Endothelial cell of umbilical vein (primary cell): ENCODE data around the gene NT5DC4. TPM values are rescaled to one million over a fixed set of nuclear protein-coding genes. Genes with fewer than 3 reads are reported as not detected.

Experiments
- BruUV-seq: library from RNA; stranded (reverse); fragments of 400-500 nt; replicated peaks from 2 replicates; lab custom pipeline; 2021; lab: Mats Ljungman, UMichigan
- CTCF ChIA-PET: fragments of 300-600, 350-600 bp; sonication (Branson Sonifier 250); formaldehyde crosslinking; loops from one replicate; lab custom pipeline; 2021; ENCODE audit warnings: antibody characterized with exemption, inconsistent platforms; lab: Charles Lee
- POLR2A ChIA-PET: fragments of 300-600, 350-600 bp; sonication (Branson Sonifier 250); formaldehyde crosslinking; loops from one replicate; lab custom pipeline; 2021; ENCODE audit warnings: antibody characterized with exemption, inconsistent platforms; lab: Charles Lee
- DNase-seq: peaks from one replicate; pipeline ENCODE4 v3.0.0-alpha.2; 2011; ENCODE audit warnings: low read depth, low spot score
- FAIRE-seq: peaks from 2 replicates; lab custom pipeline; 2011; peaks lifted over from hg19 to GRCh38; lab: Jason Lieb, UNC
- H2AFZ ChIP-seq: 2 replicates; pipeline ENCODE4 v1.6.0; 2012; ENCODE audit warnings: low read depth, low read length, control low read depth, inconsistent platforms
- H3K27ac ChIP-seq: 2 replicates; pipeline ENCODE4 v1.5.1; 2011; ENCODE audit warnings: low read depth, mild to moderate bottlenecking, control low read depth, low read length, moderate library complexity; ENCODE audit not compliant: insufficient read depth
- H3K27me3 ChIP-seq, 2 experiments: 2 replicates each; pipeline versions ENCODE4 v1.6.0 to v1.6.1; 2011; ENCODE audit warnings: low read length in 2 of 2, mixed read lengths in 1 of 2; ENCODE audit not compliant: control insufficient read depth in 2 of 2, insufficient read depth in 2 of 2
- H3K36me3 ChIP-seq, 2 experiments: 2 replicates in 1 of 2; 3 replicates in 1 of 2; pipeline ENCODE4 v1.5.1; 2011; ENCODE audit warnings: low read length in 2 of 2, mild to moderate bottlenecking in 1 of 2, moderate library complexity in 1 of 2; ENCODE audit not compliant: control insufficient read depth in 2 of 2, insufficient read depth in 2 of 2; ENCODE audit errors: extremely low read depth in 1 of 2
- H3K4me1 ChIP-seq: 3 replicates; pipeline ENCODE4 v1.5.1; 2011; ENCODE audit warnings: mild to moderate bottlenecking, low read length; ENCODE audit not compliant: control insufficient read depth, insufficient read depth; ENCODE audit errors: extremely low read depth
- H3K4me2 ChIP-seq: 2 replicates; pipeline ENCODE4 v1.6.1; 2011; ENCODE audit warnings: low read length, control low read depth, mixed read lengths; ENCODE audit not compliant: insufficient read depth
- H3K4me3 ChIP-seq, 3 experiments: fragments of 200-600 bp in 1 of 3; sonication (generic), shearing (Covaris generic) in 1 of 3; replicated peaks in 1 of 3; 2 replicates each; pipeline ENCODE4 v1.5.1; 2011 to 2016; ENCODE audit warnings: control low read depth in 3 of 3, low read length in 3 of 3, mild to moderate bottlenecking in 2 of 3, inconsistent platforms in 1 of 3, low read depth in 1 of 3, moderate library complexity in 1 of 3; ENCODE audit not compliant: insufficient read depth in 1 of 3
- H3K79me2 ChIP-seq: 2 replicates; pipeline ENCODE4 v1.6.0; 2012; ENCODE audit warnings: low read length, inconsistent platforms; ENCODE audit not compliant: control insufficient read depth, insufficient read depth
- H3K9ac ChIP-seq: replicated peaks from 2 replicates; pipeline ENCODE3; 2011; ENCODE audit warnings: low read length, control low read depth; ENCODE audit not compliant: insufficient read depth; ENCODE audit errors: extremely low read depth
- H3K9me1 ChIP-seq: replicated peaks from 3 replicates; pipeline ENCODE4 v1.6.0; 2011; ENCODE audit warnings: mild to moderate bottlenecking, low read length; ENCODE audit not compliant: control insufficient read depth, insufficient read depth; ENCODE audit errors: extremely low read depth
- H3K9me3 ChIP-seq: replicated peaks from 2 replicates; pipeline ENCODE4 v1.5.1; 2012; ENCODE audit warnings: low read length, inconsistent platforms; ENCODE audit not compliant: control insufficient read depth, insufficient read depth
- H4K20me1 ChIP-seq: replicated peaks from 2 replicates; pipeline ENCODE3; 2011; ENCODE audit warnings: mild to moderate bottlenecking, low read length; ENCODE audit not compliant: control insufficient read depth, insufficient read depth; ENCODE audit errors: extremely low read depth
- EZH2 ChIP-seq: IDR thresholded peaks from 2 replicates; pipeline ENCODE4 v1.6.1; 2012; ENCODE audit warnings: borderline replicate concordance, low read depth, mild to moderate bottlenecking, moderate library complexity, low read length, inconsistent platforms; ENCODE audit not compliant: severe bottlenecking
- FOS ChIP-seq: IDR thresholded peaks from 2 replicates; pipeline ENCODE4 v1.6.1; 2011; ENCODE audit warnings: mild to moderate bottlenecking, low read length, moderate library complexity, borderline replicate concordance; ENCODE audit not compliant: insufficient read depth
- GATA2 ChIP-seq: IDR thresholded peaks from 2 replicates; pipeline ENCODE4 v1.7.0; 2011; ENCODE audit warnings: low read depth, mild to moderate bottlenecking, moderate library complexity, mixed read lengths, low read length; ENCODE audit not compliant: insufficient read length, insufficient read depth
- JUN ChIP-seq: IDR thresholded peaks from 2 replicates; pipeline ENCODE4 v1.6.1; 2011; ENCODE audit warnings: borderline replicate concordance, low read depth; ENCODE audit not compliant: insufficient read length, insufficient read depth
- MYC ChIP-seq: IDR thresholded peaks from one replicate; pipeline ENCODE4 v1.6.1; 2011; ENCODE audit warnings: mild to moderate bottlenecking, low read depth, low read length
- POLR2A ChIP-seq: IDR thresholded peaks from 2 replicates; pipeline ENCODE4 v1.6.1; 2012; ENCODE audit warnings: low read depth, mild to moderate bottlenecking, control low read depth, low read length
- POLR2AphosphoS5 ChIP-seq: IDR thresholded peaks from 2 replicates; pipeline ENCODE4 v1.6.1; 2012; ENCODE audit warnings: low read depth, mild to moderate bottlenecking, control low read depth, low read length, moderate library complexity; ENCODE audit not compliant: insufficient read depth
- dilution Hi-C: fragments of 300-500 bp; cut with MboI; formaldehyde crosslinking; loops from one replicate; pipeline ENCODE4 v1.15.0; 2019; ENCODE audit warnings: low sequenced_read_pairs; ENCODE audit not compliant: extremely low pct_ligation_motif_present
- intact Hi-C: fragments of 100-400 bp; cut with micrococcal nuclease; formaldehyde crosslinking; loops from one replicate; pipeline ENCODE4 v1.10.0; 2022
- polyA plus RNA-seq, 4 experiments: library from polyadenylated mRNA; depleted of rRNA in 3 of 4; stranded (reverse) in 3 of 4; unstranded in 1 of 4; fragments of >200 nt; gene quantifications; 2 replicates each; pipeline versions ENCODE4 v1.2.1 to v1.2.3, GENCODE V29; 2011 to 2012; ENCODE audit warnings: missing spikeins in 1 of 4
- total RNA-seq: library from RNA; stranded (reverse); gene quantifications from 2 replicates; pipeline ENCODE4 v1.2.3, GENCODE V29; 2021
- TF ChIP-seq, protein P1 (sequence below): IDR thresholded peaks from 2 replicates; pipeline ENCODE4 v1.6.1; 2011; ENCODE audit not compliant: insufficient read depth, insufficient read length
- TF ChIP-seq, protein P2 (sequence below), 2 donors: IDR thresholded peaks; 1 replicate in 1 of 2; 2 replicates in 1 of 2; pipeline ENCODE4 v1.5.1; 2011; ENCODE audit warnings: low read length in 2 of 2, mild to moderate bottlenecking in 2 of 2, moderate library complexity in 2 of 2, control low read depth in 1 of 2, inconsistent platforms in 1 of 2, low read depth in 1 of 2; ENCODE audit not compliant: insufficient read depth in 1 of 2; ENCODE audit errors: extremely low read depth in 1 of 2

Gene NT5DC4
- total and polyA plus RNA-seq, 2 donors (not counting 3 experiments of a cell fraction or from before 2014, with no cell fraction given), result not detected

DNA sequence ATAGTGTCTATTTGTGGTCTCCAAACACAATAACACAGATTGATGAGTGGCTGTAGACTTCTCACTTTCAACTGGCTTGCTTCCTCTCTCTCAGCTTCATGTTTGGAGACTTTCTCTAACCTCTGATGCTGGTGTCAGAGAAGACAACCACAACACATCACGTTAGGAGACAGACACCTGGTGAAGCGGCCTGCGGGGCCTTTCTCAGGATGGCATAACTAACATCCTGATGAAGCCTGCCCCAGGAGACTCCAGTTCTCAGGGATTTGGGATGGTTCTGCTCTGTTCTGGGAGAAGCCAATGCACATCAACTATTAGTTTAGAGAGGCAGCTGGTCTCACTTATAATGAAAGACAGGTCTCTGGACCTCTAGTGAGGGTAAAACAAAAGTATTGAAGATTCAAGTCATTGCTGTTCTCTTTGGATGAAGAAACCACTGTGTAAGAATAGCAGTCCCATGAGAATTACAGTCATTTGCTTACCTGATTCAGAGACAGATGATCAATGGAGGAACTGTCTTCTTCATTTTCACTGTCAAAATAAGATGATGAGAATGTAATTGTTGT is 61.5 kb downstream of the NT5DC4 start:
- Histone ChIP-seq H3K36me3 (no peaks in the 10 kb centered on the region), H3K27me3 (no peaks in the 10 kb centered on the region), H4K20me1 (no peaks in the 10 kb centered on the region), H3K4me2 (no peak overlapping the region), H3K79me2 (no peaks in the 10 kb centered on the region), H3K4me1 (peaks cover 33% of the 10 kb centered on the region), H3K27ac (no peak overlapping the region), H3K9me1 (no peaks in the 10 kb centered on the region), H2AFZ (no peak overlapping the region), H3K4me3 (no peak overlapping the region), H3K9ac (no peak overlapping the region), H3K9me3 (no peaks in the 10 kb centered on the region)
- FAIRE-seq (no peak), DNase-seq (no peak)
- ChIA-PET POLR2A (no interaction called here), CTCF (interaction anchor here (0.9 to 3.6 kb wide), 6 partner anchors 8 to 160 kb away, joined by 3 to 12 read pairs (median 4); no protein-coding TSS in a partner anchor)
- intact Hi-C loops (no loop called here), dilution Hi-C loops (no loop called here)
- TF ChIP-seq FOS, result no peak
- TF ChIP-seq JUN, result no peak
- no peak for TF ChIP-seq GATA2
- TF ChIP-seq POLR2AphosphoS5, result no peak
- no peak for TF ChIP-seq MYC
- no peak for TF ChIP-seq EZH2
- TF ChIP-seq, protein P1, sequence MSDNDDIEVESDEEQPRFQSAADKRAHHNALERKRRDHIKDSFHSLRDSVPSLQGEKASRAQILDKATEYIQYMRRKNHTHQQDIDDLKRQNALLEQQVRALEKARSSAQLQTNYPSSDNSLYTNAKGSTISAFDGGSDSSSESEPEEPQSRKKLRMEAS, result no peak
- TF ChIP-seq, protein P2, sequence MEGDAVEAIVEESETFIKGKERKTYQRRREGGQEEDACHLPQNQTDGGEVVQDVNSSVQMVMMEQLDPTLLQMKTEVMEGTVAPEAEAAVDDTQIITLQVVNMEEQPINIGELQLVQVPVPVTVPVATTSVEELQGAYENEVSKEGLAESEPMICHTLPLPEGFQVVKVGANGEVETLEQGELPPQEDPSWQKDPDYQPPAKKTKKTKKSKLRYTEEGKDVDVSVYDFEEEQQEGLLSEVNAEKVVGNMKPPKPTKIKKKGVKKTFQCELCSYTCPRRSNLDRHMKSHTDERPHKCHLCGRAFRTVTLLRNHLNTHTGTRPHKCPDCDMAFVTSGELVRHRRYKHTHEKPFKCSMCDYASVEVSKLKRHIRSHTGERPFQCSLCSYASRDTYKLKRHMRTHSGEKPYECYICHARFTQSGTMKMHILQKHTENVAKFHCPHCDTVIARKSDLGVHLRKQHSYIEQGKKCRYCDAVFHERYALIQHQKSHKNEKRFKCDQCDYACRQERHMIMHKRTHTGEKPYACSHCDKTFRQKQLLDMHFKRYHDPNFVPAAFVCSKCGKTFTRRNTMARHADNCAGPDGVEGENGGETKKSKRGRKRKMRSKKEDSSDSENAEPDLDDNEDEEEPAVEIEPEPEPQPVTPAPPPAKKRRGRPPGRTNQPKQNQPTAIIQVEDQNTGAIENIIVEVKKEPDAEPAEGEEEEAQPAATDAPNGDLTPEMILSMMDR (IDR thresholded peaks at IDR 0.05; ENCODE audit: extremely low read depth in 1 of 2, insufficient read depth in 1 of 2, low read depth in 1 of 2, low read length in 2 of 2), result no peak
- TF ChIP-seq POLR2A, result no peak
- BruUV-seq, result no TSS peak
